Naive thymus-derived CD8-positive, alpha-beta T cell (primary cell): ENCODE measurements around the gene CORO1C. TPM values are rescaled to one million over a fixed set of nuclear protein-coding genes. Genes with fewer than 3 reads are reported as not detected.
"Not testable (repeated sequence)": the region's sequence is repeated elsewhere in the genome, so short reads cannot be mapped to it uniquely, and the experiment has no call there.

Source experiments
- ATAC-seq, 2 donors: fragments of 150-1000 bp; cut with Tn5 transposase in 1 of 2; sonication (Bioruptor Pico), chemical (Tn5 transposase) in 1 of 2; 1 replicate in 1 of 2; 2 replicates in 1 of 2; pipeline ENCODE4 v1.10.0; 2021; ENCODE audit warnings: mild to moderate bottlenecking in 2 of 2, moderate library complexity in 2 of 2
- POLR2A ChIA-PET: fragments of 350-600 bp; sonication (Branson Sonifier 250); formaldehyde crosslinking; loops from one replicate; lab custom pipeline; 2021; ENCODE audit warnings: antibody characterized with exemption; lab: Charles Lee
- DNase-seq, 10 donors: peaks; one replicate each; pipeline versions ENCODE4 v3.0.0 to v3.0.0-alpha.2; 2020 to 2022
- H3K27ac Mint-ChIP-seq, 10 donors: one replicate each; pipeline ENCODE4 v1.8.0; 2020 to 2022; ENCODE audit warnings: mild to moderate bottlenecking in 10 of 10, mixed read lengths in 10 of 10, moderate library complexity in 4 of 10, inconsistent platforms in 1 of 10
- H3K27me3 Mint-ChIP-seq, 5 donors: one replicate each; pipeline ENCODE4 v1.8.0; 2021 to 2022; ENCODE audit warnings: mixed read lengths in 5 of 5
- H3K36me3 Mint-ChIP-seq, 3 donors: one replicate each; pipeline ENCODE4 v1.8.0; 2020 to 2022; ENCODE audit warnings: mixed read lengths in 3 of 3, mild to moderate bottlenecking in 2 of 3, inconsistent platforms in 1 of 3
- H3K4me1 Mint-ChIP-seq, 4 donors: one replicate each; pipeline ENCODE4 v1.8.0; 2021 to 2022; ENCODE audit warnings: mixed read lengths in 4 of 4
- H3K4me3 Mint-ChIP-seq, 10 donors: one replicate each; pipeline ENCODE4 v1.8.0; 2020 to 2022; ENCODE audit warnings: mild to moderate bottlenecking in 10 of 10, mixed read lengths in 10 of 10, moderate library complexity in 6 of 10, inconsistent platforms in 1 of 10
- H3K9me3 Mint-ChIP-seq, 9 donors: one replicate each; pipeline ENCODE4 v1.8.0; 2020 to 2022; ENCODE audit warnings: mixed read lengths in 9 of 9, mild to moderate bottlenecking in 3 of 9, inconsistent platforms in 1 of 9, moderate library complexity in 1 of 9
- polyA plus RNA-seq, 3 donors: library from polyadenylated mRNA; unstranded; fragments of 300-500 nt; fragmentation: Illumina TruSeq; gene quantifications; one replicate each; pipeline ENCODE4 v1.2.3, GENCODE V29; 2021
- total RNA-seq, 8 experiments: library from RNA in 2 of 8; stranded (reverse) in 2 of 8; gene quantifications; one replicate each; pipeline ENCODE4 v1.2.3 and lab custom pipeline; 2021 to 2026

CORO1C gene
- total and polyA plus RNA-seq, 5 experiments from 2014 or later, result 5.0 to 13.1 (median 6.5) TPM

DNA sequence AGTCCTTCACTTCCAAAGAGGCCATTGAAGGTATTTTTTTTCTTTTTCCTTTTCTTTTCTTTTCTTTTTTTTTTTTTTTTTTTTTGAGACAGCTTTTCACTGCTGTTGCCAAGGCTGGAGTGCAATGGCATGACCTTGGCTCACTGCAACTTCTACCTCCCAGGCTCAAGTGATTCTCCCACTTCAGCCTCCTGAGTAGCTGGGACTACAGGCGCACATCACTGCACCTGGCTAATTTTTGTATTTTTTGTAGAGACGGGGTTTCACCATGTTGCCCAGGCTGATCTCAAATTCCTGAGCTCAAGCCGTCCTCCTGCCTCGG, 112.4 kb downstream of the CORO1C start:
- Mint-ChIP-seq H3K27ac (peak overlapping the region; percentile 77 to 98 (median 92)), H3K36me3 (peaks cover 0 to 56% (median 18%) of the 10 kb centered on the region in 3 donors), H3K4me1 (peaks cover 46 to 79% (median 78%) of the 10 kb centered on the region in 4 donors), H3K4me3 (peak overlapping the region in 3 of 10 donors; percentile 8 to 33 (median 15))
- H3K27me3 Mint-ChIP-seq, DNase-seq, ATAC-seq, H3K9me3 Mint-ChIP-seq: not testable (repeated sequence)
- POLR2A ChIA-PET, result interaction anchor here (0.7 to 11.3 kb wide), 6 partner anchors 15 to 69 kb away, joined by 4 to 233 read pairs (median 7); partner anchors contain the start of genes ISCU, SART3 and SELPLG

DNA sequence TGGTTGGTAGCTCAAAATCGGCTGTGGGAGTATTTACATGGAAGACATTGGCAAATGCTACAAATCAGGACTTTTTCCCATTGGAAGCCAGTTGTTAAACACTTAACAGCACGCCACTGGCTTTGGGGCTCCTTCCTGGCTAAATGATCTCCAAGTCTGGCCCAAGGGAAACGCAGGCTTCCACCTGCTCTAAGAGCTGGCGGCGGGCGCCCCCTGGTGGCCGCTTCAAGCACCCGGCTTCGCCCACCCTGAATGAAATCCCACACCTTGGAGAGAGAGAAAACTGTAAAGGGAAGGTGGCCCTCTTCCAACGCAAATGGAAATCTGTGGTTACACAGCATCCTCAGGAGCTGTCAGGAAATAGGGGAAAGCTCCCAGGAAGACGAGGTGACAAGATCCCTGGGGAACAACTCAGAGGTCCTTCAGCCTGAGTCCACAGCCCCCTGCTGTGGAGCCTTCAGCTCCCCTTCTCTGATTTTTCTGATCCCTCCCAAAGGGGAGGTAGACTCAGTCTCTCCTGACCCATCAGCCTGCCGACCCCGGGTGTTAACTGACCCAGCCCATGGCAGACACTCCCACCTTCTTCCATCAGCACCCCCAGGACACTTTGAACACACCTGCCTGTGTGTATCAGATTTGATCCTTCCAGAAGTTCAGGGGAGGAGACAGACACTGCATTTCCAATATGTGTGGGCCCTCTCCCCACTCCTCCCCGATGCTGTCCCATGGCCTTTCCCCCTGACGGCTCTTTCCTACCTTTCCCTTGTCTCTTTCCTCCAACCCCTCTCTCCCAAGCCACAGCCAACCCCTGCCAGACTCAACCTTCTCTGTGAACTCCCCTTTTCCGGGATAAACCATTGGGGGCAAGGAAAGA, 113.0 kb downstream of the CORO1C start:
- ATAC-seq (peak; percentile 52 to 65), DNase-seq (peak; percentile 59 to 86 (median 78))
- Mint-ChIP-seq H3K9me3 (peaks cover 0 to 9% (median 0%) of the 10 kb centered on the region in 9 donors), H3K36me3 (peaks cover 0 to 50% (median 13%) of the 10 kb centered on the region in 3 donors), H3K4me3 (peak overlapping the region in 7 of 10 donors; percentile 9 to 68 (median 36)), H3K27me3 (no peaks in the 10 kb centered on the region), H3K27ac (peak overlapping the region; percentile 77 to 98 (median 93)), H3K4me1 (peaks cover 45 to 77% (median 72%) of the 10 kb centered on the region in 4 donors)
- POLR2A ChIA-PET, result interaction anchor here (0.6 to 11.3 kb wide), 13 partner anchors 16 to 112 kb away, joined by 3 to 233 read pairs (median 4); partner anchors contain the start of genes ISCU, SART3 and SELPLG

DNA sequence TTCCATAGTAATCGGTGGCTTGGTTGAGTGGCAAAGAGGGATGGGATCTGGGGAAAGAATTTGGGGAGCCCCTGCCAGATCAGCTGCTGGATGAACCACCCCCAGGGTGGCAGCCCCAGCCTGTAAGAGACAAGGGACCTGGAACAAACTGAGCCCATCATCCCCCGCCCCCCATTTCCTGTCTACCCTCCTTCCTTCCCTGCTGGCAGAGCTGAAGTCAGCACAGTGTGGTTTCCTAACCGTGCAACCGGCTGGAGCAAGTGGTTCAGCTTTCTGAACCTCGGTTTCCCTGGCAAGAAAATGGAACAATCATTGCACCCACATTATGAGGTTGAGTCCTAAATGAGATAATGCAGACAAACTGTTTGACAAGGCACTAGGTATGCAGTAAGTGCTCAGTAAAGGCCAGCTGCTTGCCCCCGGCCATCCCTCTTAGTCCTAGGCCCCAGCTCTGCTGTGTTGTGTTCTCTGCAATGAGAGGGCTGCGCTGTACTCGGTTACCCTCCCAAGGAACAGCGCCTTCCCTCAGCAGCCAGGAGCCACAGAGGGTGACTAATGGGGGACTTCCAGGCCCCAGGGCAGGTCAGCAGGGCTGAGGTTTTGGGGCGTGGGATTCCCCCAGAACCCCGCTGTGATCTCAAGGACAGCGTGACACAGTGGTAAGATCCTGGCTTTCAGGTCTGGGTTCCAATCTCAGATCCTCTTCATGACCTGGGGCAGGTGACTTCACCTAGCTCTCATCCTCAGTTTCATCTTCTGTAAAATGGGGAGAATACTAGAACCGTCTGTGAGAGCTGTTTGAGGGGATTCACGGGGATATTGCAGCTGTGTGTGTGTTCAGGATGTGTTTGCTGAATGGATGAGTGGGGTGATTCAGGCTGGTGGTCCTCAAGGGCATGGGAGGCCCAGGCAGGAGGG, 114.1 kb downstream of the CORO1C start:
- POLR2A ChIA-PET, result interaction anchor here (0.6 to 11.3 kb wide), 10 partner anchors 17 to 1883 kb away, joined by 3 to 233 read pairs (median 4); partner anchors contain the start of genes ISCU, SART3 and SELPLG
- no peaks in the 10 kb centered on the region for H3K27me3 Mint-ChIP-seq
- peak; percentile 83 to 87 for ATAC-seq
- peak overlapping the region; percentile 88 to 98 (median 96) for H3K27ac Mint-ChIP-seq
- peak overlapping the region in 9 of 10 donors; percentile 43 to 80 (median 74) for H3K4me3 Mint-ChIP-seq
- H3K4me1 Mint-ChIP-seq, result peaks cover 43 to 80% (median 64%) of the 10 kb centered on the region in 4 donors
- H3K9me3 Mint-ChIP-seq, result peaks cover 0 to 9% (median 0%) of the 10 kb centered on the region in 9 donors
- peak; percentile 40 to 83 (median 63) for DNase-seq
- peaks cover 0 to 39% (median 10%) of the 10 kb centered on the region in 3 donors for H3K36me3 Mint-ChIP-seq

DNA sequence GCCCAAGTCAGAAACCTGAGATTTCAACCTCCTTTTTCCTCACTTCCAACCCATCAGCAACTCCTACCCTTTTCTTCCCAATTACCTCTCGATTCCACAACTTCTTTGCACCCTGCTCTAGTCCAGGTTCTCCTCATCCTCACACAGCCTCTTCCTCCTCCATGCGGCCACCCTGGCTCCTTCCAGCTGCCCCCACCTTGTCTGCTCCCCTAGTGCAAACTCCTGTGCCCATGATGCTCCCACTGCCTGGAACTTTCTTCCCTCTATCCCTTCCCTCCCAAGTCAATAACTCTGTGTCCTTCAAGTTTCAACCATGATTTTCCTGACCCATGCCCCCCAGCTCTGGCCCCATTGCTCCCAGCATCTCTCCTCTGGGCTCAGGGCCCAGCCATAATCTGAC, 115.0 kb downstream of the CORO1C start:
- H3K4me3 Mint-ChIP-seq, result peak overlapping the region in 7 of 10 donors; percentile 43 to 79 (median 74)
- H3K4me1 Mint-ChIP-seq, result peaks cover 38 to 78% (median 62%) of the 10 kb centered on the region in 4 donors

DNA sequence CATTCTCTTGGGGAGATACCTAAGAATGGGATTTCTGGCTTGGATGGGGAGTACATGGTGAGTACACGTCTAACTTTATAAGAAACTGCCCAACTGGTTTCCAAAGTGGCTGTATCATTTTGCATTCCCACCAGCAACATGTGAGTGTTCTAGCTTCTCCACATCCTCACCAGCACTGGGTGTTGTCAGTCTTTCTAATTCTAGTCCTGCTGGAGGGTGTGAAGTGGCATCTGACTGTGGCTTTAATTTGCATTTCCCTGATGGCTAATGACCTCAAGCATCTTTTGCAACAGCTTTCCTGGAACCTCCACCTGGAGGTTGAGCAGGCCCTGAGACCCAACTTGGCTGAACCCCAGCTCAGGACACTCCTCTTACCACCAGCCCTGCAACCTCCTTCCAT, 115.4 kb downstream of the CORO1C start:
- Mint-ChIP-seq H3K4me1 (peaks cover 34 to 74% (median 58%) of the 10 kb centered on the region in 4 donors), H3K27me3 (no peaks in the 10 kb centered on the region), H3K27ac (peak overlapping the region; percentile 84 to 98 (median 96)), H3K9me3 (peaks cover 0 to 9% (median 0%) of the 10 kb centered on the region in 9 donors), H3K36me3 (peaks cover 0 to 26% (median 8%) of the 10 kb centered on the region in 3 donors), H3K4me3 (peak overlapping the region in 2 of 10 donors; percentile 14 to 33)
- POLR2A ChIA-PET, result interaction anchor here (7.4 to 11.3 kb wide), 2 partner anchors 18 to 51 kb away, joined by 132 to 233 read pairs; partner anchors contain the start of genes ISCU, SART3 and SELPLG
- ATAC-seq, result no peak
- no peak for DNase-seq

More for the DNA sequence above, 115.0 kb downstream of the CORO1C start:
- peaks cover 0 to 9% (median 0%) of the 10 kb centered on the region in 9 donors for H3K9me3 Mint-ChIP-seq
- peaks cover 0 to 31% (median 8%) of the 10 kb centered on the region in 3 donors for H3K36me3 Mint-ChIP-seq
- DNase-seq (no peak), ATAC-seq (no peak)
- peak overlapping the region; percentile 84 to 98 (median 96) for H3K27ac Mint-ChIP-seq
- no peaks in the 10 kb centered on the region for H3K27me3 Mint-ChIP-seq
- POLR2A ChIA-PET, result interaction anchor here (7.4 to 11.3 kb wide), 2 partner anchors 17 to 52 kb away, joined by 132 to 233 read pairs; partner anchors contain the start of genes ISCU, SART3 and SELPLG

DNA sequence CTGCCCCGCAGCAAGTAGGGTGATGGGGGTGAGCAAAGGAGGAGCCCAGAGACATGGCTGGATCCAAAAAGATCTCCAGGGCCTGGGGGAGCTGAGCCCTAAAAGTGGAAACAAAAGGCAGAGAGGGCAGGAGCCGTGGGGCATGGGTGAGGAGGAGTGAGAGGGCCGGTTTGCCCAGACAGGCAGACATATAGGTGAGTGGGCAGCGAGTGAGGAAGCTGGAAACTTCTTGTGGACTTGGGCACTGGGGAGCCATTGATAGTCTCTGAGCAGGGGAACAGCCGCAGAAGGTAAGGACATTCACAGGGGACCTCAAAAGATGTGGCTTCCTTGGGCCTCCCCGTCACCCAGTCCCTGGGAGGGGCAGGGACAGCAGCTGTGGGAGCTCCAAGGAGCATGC, 116.7 kb downstream of the CORO1C start:
- DNase-seq, result no peak
- POLR2A ChIA-PET, result interaction anchor here (7.4 to 11.3 kb wide), 2 partner anchors 19 to 50 kb away, joined by 132 to 233 read pairs; partner anchors contain the start of genes ISCU, SART3 and SELPLG
- peak overlapping the region; percentile 20 to 98 (median 75) for H3K27ac Mint-ChIP-seq

DNA sequence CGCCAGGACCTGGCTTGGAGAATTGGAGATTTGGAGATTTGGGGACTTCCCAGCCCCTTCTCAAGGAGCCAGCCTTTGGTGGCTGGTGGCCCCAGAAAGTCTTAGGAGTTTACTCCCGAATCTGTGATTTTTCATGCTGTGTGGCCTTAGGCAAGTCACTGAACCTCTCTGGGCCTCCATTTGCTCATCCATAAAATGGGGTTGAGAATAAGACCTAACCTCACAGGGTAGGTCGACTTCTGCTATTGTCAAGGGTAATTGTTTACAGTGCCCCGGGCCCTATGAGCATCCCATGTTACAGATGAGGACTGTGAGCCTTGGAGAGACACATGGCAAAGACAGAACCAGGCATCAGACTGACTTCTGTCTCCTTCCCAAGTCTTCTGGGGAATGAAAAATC, 117.3 kb downstream of the CORO1C start:
- POLR2A ChIA-PET, result interaction anchor here (7.4 to 11.3 kb wide), 2 partner anchors 20 to 49 kb away, joined by 132 to 233 read pairs; partner anchors contain the start of genes ISCU, SART3 and SELPLG
- H3K4me1 Mint-ChIP-seq, result peaks cover 28 to 58% (median 43%) of the 10 kb centered on the region in 4 donors

More for the DNA sequence above, 116.7 kb downstream of the CORO1C start:
- Mint-ChIP-seq H3K9me3 (peaks cover 0 to 9% (median 0%) of the 10 kb centered on the region in 9 donors), H3K27me3 (no peaks in the 10 kb centered on the region), H3K4me3 (no peak overlapping the region), H3K36me3 (peaks cover 0 to 13% (median 0%) of the 10 kb centered on the region in 3 donors), H3K4me1 (peaks cover 30 to 64% (median 47%) of the 10 kb centered on the region in 4 donors)
- no peak for ATAC-seq

DNA sequence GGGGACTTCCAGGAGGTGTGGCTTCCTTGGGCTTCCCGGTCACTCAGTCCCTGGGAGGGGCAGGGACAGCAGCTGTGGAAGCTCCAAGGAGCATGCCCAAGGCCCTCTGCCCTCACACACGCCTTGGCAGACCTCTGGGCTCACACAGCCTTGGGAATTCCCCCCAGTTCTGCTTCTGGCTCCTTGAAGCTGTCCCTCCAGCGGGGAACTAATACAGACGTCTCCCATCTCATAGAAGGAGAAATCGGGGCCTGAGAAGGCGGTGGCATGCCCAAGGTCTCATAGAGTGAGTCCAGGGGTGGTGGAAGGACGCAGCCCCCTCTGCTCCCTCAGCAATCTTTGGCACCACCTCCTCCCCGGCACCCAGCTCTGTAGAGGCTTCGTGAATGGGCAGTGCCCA, 117.8 kb downstream of the CORO1C start:
- Mint-ChIP-seq H3K36me3 (peaks cover 0 to 2% (median 0%) of the 10 kb centered on the region in 3 donors), H3K4me3 (no peak overlapping the region), H3K9me3 (peaks cover 0 to 9% (median 0%) of the 10 kb centered on the region in 9 donors), H3K4me1 (peaks cover 26 to 54% (median 39%) of the 10 kb centered on the region in 4 donors), H3K27ac (peak overlapping the region in 3 of 10 donors; percentile 19 to 22 (median 22)), H3K27me3 (no peaks in the 10 kb centered on the region)
- no peak for ATAC-seq
- POLR2A ChIA-PET, result interaction anchor here (7.4 to 11.3 kb wide), 2 partner anchors 20 to 49 kb away, joined by 132 to 233 read pairs; partner anchors contain the start of genes ISCU, SART3 and SELPLG
- no peak for DNase-seq

More for the DNA sequence above, 117.3 kb downstream of the CORO1C start:
- H3K27ac Mint-ChIP-seq, result peak overlapping the region in 9 of 10 donors; percentile 40 to 98 (median 58)
- peaks cover 0 to 7% (median 0%) of the 10 kb centered on the region in 3 donors for H3K36me3 Mint-ChIP-seq
- no peak overlapping the region for H3K4me3 Mint-ChIP-seq
- no peaks in the 10 kb centered on the region for H3K27me3 Mint-ChIP-seq
- DNase-seq, result no peak
- ATAC-seq, result no peak
- H3K9me3 Mint-ChIP-seq, result peaks cover 0 to 9% (median 0%) of the 10 kb centered on the region in 9 donors

DNA sequence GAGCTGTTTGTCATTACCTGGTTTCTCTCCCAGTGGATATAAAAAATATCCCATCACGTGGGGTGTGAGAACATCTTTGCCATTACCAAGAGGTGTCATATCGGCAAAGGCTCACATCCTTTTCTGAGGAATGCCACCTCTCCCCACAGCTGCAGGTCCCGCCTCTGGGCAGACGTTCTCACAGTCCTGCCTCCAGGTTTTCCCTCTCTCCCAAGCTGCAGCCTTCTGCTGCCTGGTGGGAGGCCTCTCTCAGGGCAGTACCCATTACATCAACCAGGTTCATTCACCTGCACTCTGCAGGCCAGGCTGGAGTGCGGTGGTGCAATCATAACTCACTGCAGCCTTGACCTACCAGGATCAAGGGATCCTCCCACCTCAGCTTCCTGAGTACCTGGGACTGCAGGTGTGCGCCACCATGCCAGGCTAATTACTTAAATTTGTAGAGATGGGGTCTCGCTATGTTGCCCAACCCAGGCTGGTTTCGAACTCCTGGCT, 118.5 kb downstream of the CORO1C start:
- Mint-ChIP-seq H3K27me3 (no peaks in the 10 kb centered on the region), H3K4me1 (peaks cover 21 to 47% (median 32%) of the 10 kb centered on the region in 4 donors), H3K4me3 (no peak overlapping the region), H3K9me3 (peaks cover 0 to 9% (median 0%) of the 10 kb centered on the region in 9 donors), H3K36me3 (no peaks in the 10 kb centered on the region), H3K27ac (peak overlapping the region in 2 of 10 donors; percentile 22 to 67)
- DNase-seq (no peak), ATAC-seq (no peak)
- POLR2A ChIA-PET, result interaction anchor here (0.6 to 11.3 kb wide), 4 partner anchors 8 to 48 kb away, joined by 4 to 233 read pairs (median 68); partner anchors contain the start of genes ISCU, SART3 and SELPLG

DNA sequence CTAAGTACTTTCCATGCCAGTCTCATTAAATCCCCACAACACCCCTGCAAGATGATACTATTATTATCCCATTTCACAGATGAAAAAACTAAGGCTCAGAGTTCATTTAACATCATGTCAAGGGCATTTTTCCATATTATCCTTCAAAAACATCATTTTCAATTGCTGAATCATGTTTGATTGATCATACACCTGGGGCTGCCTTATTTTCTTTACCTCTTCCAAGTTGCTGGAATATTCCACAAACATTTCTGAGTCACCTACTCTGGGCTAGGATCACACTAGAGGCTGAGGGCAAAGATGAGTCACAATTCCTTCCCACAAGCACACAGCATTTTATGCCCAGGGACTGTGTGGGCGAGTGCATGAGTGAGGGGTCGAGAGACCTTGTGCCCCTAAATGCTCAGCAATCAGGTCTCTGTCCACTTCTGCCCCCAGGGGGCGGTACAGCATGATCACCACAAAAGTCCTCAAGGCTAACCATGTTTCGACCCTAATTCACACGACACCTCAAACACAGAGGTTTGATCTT, 119.4 kb downstream of the CORO1C start:
- Mint-ChIP-seq H3K4me3 (no peak overlapping the region), H3K9me3 (peaks cover 0 to 9% (median 0%) of the 10 kb centered on the region in 9 donors), H3K36me3 (no peaks in the 10 kb centered on the region), H3K27me3 (no peaks in the 10 kb centered on the region), H3K4me1 (peaks cover 14 to 39% (median 23%) of the 10 kb centered on the region in 4 donors), H3K27ac (peak overlapping the region in 7 of 10 donors; percentile 11 to 71 (median 22))
- POLR2A ChIA-PET, result interaction anchor here (0.7 to 11.3 kb wide), 3 partner anchors 9 to 36 kb away, joined by 3 to 233 read pairs (median 4); partner anchors contain the start of gene SELPLG
- peak; percentile 27 to 33 for ATAC-seq
- DNase-seq, result peak in 9 of 10 donors; percentile 13 to 75 (median 44)
